Measurements from ENCODE around the gene ARSG.

- TF ChIP-seq POLR2A (IDR thresholded peaks at IDR 0.05) (no peak), CTCF (IDR thresholded peaks at IDR 0.05) (no peak)
These were observed 18.9 kb downstream of the ARSG start for GRCh38 chr17:68310152-68310551.
